ENCODE results near the gene TOR1AIP2. TPM values are rescaled to one million over a fixed set of nuclear protein-coding genes. Genes with fewer than 3 reads are reported as not detected.
"Not testable (repeated sequence)": the region's sequence is repeated elsewhere in the genome, so short reads cannot be mapped to it uniquely, and the experiment has no call there.

Gene TOR1AIP2
- total RNA-seq, 1 donor from 2014 or later, result 59.4 TPM

DNA sequence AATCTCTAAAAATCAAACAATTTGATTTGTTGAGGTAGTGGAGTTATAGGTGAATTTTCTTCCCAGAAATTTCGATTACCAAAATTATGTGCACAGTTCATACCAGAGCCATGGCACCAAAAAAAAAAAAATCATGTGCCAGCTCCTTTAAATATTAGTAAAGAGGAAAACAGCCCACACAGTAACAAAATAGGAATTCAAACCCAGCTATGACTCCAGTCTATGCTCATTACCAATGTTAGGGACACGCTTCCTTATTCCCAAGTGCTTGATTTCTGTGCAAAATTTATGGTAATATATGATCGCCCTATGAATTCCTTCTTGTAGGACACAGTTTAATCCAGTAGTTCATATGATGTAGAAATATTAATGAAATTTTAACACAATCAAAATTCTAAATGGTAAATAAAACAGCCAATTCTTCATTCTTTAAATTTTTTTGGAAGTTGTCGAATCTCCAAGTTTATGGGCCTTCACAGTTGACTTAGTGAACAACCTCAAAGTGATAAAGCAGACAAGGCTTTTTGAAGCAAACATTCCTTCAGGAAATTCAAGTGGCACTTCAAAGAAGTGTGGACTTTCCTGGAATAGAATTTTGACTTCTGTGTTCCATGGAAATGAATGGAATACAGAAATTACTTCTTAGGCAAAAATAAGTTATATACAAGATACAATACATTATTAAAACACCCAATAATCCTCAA, 1.9 kb downstream of the TOR1AIP2 start:
- DNase-seq (ENCODE audit: low read depth in 2 of 2), result no peak

- no peak for DNase-seq (ENCODE audit: low read depth in 2 of 2)
Observed at GRCh38 chr1:179873438-179873851, 4.2 kb downstream of the TOR1AIP2 start.

DNA sequence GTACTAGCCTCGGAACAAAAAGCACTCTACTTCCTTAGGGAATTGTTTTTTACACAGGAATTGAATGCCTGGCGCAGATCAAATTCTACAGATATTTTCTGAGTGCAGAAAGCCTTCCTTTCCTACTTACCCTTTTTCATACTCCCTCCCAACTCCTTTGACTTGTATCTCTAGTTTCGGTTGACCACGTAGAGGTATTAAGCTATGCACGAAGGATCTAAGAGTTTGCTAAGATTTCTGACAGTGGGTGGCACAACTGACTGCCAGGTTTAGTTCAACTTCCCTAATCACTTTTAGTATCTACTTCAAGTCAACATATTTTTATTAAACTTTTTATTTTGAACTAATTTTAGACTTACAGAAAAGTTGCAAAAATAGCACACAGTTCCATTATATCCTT, 5.0 kb downstream of the TOR1AIP2 start:
- DNase-seq (ENCODE audit: low read depth in 2 of 2), result no peak

DNA sequence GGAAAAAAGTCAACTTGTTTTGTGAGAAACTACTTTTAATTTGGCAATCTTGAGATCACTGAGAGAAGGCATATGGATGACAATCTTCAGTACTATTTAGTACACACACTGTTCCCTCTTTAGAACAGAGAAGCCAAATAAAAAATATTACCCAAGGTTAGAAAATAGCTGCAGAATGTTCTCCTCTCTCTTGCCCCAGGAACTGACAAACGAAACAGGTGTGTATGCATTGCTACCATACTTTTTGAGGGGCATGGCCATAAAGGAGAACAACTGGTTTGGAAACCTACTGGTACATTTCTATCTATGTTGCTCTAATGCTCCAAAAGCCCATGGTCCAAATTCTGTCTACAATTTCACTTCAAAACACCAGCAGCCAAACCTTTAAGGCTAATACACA, 5.7 kb downstream of the TOR1AIP2 start:
- no peak for DNase-seq (ENCODE audit: low read depth in 2 of 2)

GRCh38 chr1:179870870-179871269, 6.7 kb downstream of the TOR1AIP2 start:
- no peak for DNase-seq (ENCODE audit: low read depth in 2 of 2)

DNA sequence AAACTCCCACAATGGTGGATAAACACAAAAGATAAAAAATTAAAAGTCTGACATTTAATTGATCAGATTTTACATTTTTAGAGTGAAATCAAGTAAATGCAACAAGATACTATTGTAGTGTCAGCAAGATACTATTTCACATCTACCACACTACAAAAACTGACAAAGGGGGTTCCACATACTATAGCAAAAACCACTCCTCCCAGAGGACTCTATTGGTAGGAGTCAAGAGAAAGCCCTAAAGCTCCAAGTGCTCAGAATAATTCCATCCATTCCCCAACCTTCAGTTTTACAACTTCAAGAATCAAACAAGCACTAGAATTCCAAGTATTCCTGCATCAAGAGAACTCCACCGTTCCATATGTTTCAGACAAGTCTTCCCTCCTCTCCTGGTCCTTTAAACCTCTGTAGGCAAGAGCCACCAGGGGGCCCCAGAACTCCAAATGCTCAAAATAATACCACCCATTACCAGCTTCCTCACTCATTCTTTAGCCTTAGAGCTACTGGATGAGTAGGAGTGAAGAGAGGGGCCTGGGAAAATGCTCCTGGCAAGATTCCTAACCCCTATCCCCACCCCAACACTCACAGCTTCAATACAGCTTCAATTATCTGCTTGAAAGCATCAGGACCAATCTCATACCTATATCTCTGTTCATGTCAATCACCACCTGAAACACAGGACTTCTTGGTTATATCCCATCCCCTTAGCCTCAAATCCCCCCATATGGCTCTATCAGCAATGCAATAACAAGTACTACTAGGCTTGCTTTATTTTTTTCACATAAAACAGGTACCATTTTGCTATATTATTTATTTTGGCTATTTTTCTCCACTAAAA, 9.9 kb downstream of the TOR1AIP2 start:
- peak in 1 of 2 donors; percentile 67 for DNase-seq (ENCODE audit: low read depth in 2 of 2)

- DNase-seq (ENCODE audit: low read depth in 2 of 2), result no peak
Observed at GRCh38 chr1:179866616-179867015, 11.0 kb downstream of the TOR1AIP2 start.

- no peak for DNase-seq (ENCODE audit: low read depth in 2 of 2)
Observed at GRCh38 chr1:179865377-179865776, 12.2 kb downstream of the TOR1AIP2 start.

GRCh38 chr1:179860652-179861051, 17.0 kb downstream of the TOR1AIP2 start:
- DNase-seq (ENCODE audit: low read depth in 2 of 2), result no peak

GRCh38 chr1:179857009-179857408, 20.6 kb downstream of the TOR1AIP2 start:
- DNase-seq (ENCODE audit: low read depth in 2 of 2), result no peak

DNA sequence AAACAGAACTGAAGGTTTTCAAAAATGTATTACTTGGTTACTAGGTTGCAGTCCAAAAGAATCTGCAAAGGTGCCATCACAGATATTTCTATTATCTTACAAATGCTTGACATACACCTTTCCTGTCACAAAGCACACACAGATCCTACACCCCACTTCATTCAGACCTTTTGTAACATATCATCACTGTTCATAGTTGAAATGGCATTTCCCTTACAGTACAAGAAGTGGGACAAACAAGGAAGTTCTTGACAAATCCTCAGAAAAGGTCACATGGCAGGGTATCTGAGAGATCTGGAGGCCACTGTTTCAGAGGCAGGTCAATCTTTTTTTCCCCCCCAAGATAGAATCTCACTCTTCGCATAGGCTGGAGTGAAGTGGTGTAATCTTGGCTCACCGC, 21.3 kb downstream of the TOR1AIP2 start:
- no peak for DNase-seq (ENCODE audit: low read depth in 2 of 2)

GRCh38 chr1:179855831-179856230, 21.8 kb downstream of the TOR1AIP2 start:
- not testable (repeated sequence) for DNase-seq (ENCODE audit: low read depth in 2 of 2)

DNA sequence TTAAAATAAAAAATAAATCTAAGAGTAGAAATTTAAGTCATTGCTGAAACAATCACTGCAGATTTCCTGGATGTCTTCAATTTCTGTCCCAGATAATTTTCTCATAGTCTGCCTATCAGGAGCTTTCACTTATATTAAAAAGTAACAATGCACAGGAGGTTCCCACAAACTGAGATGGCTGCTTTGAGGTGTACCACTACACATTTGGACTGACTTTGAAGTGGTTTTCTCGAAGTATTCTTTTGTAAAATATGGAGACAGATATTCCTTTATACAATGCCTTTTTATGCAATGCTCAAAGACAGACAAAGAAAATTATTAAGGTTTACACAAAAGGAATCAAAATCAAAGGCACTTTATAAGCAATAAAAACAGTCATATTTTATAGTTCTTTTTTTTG, 24.5 kb downstream of the TOR1AIP2 start:
- DNase-seq (ENCODE audit: low read depth in 2 of 2), result no peak

GRCh38 chr1:179848233-179848632, 29.4 kb downstream of the TOR1AIP2 start:
- no peak for DNase-seq (ENCODE audit: low read depth in 2 of 2)

DNA sequence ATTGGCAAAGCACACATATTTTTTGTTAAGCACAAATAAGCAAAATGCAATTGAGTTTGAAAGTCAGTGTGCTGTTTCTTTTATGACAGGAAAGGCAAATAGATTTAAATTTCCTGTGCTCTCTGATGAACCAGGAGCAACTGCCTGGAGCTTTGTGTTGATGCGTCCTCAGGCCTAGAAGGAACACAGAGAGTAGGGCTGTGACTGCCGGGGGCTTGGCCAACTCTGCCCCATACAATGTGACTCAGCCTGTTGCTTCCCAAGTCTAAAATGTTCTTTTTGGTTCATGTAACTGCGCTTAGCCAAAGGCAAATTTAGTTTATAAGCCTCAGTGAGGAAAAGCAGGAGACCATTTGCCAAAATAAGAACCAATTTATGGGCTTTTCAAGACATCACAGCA, 37.5 kb downstream of the TOR1AIP2 start:
- DNase-seq (ENCODE audit: low read depth in 2 of 2), result peak; percentile 6 to 45

- not testable (repeated sequence) for DNase-seq (ENCODE audit: low read depth in 2 of 2)
Observed at GRCh38 chr1:179836686-179837445, 40.7 kb downstream of the TOR1AIP2 start.

- DNase-seq (ENCODE audit: low read depth in 2 of 2), result no peak
Observed at GRCh38 chr1:179831852-179832699, 45.5 kb downstream of the TOR1AIP2 start.

- no peak for DNase-seq (ENCODE audit: low read depth in 2 of 2)
Observed at GRCh38 chr1:179831225-179831624, 46.4 kb downstream of the TOR1AIP2 start.

DNA sequence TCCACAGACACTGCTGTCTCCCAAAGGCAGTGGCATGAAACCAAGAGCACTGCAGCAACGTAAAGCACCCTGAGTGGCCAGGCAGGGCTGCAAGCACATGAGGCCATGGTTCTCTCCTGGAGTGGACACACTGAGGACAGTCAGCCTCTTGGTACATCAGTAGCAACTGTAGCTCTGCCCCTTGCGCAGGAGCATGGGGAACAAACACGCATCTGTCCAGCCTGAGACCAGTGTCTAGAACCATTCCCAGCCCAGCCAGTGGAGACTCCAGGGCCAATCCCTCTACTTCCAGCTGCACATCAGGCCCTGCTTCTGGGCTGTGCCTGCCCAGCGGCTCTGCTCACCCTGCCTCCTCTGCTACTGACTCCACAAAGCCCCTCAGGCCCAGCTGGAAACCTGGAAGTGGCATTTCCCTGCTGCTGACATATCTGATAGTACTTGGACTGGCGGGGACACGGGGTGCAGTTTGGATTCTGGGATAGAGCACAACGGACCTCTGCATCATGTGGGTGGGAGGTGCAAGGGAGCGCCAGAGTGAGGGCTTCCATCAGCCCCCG, 49.0 kb downstream of the TOR1AIP2 start:
- DNase-seq (ENCODE audit: low read depth in 2 of 2), result no peak

DNA sequence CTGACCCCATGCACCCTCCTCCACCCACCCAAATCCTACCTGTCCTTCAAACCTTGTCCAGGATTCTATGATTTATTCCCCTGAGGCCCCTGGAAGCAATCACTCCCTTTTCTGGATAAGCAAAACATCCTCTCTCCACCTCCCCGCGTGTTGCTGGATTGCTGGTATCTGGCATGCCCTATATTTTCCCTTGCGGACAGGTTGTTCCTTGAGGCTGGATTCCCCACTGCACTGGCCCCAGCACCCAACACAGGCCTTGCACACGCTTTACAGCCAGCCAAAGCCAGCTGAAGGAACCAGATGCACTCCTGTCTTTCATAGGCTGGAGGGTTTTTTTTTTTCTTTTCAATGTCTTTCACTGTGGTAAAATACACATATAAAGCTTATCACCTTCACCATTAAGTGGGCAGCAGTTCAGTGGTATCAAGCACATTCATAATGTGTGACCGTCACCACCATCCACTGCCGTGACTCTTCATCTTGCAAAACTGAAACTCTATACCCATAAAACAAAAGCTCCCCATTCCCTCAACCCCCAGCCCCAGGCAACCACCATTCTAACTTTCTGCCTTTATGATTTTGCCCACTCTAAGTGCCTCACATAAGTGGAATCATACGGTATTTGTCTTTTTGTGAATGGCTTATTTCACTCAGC, 50.9 kb downstream of the TOR1AIP2 start:
- DNase-seq (ENCODE audit: low read depth in 2 of 2), result no peak

Measured in dermis microvascular lymphatic vessel endothelial cell (primary cell).